Liver (tissue), 9 donors: ENCODE data around the gene SFT2D1. TPM values are rescaled to one million over a fixed set of nuclear protein-coding genes. Genes with fewer than 3 reads are reported as not detected.

ENCODE experiments used
- DNase-seq: peaks from one replicate; pipeline ENCODE4 v3.0.0-alpha.2; 2017; ENCODE audit warnings: low spot score
- H3K27ac ChIP-seq, 2 donors: one replicate each; pipeline ENCODE4 v1.7.0; 2013; ENCODE audit warnings: inconsistent platforms in 2 of 2, low read length in 2 of 2, control low read depth in 1 of 2, low read depth in 1 of 2, mild to moderate bottlenecking in 1 of 2
- H3K27me3 ChIP-seq, 4 donors: one replicate each; pipeline versions ENCODE4 v1.6.1 to v1.7.0; 2013; ENCODE audit warnings: low read length in 3 of 4, inconsistent platforms in 1 of 4, mild to moderate bottlenecking in 1 of 4, moderate library complexity in 1 of 4; ENCODE audit not compliant: control insufficient read depth in 4 of 4, insufficient read depth in 4 of 4
- H3K36me3 ChIP-seq, 4 donors: one replicate each; pipeline versions ENCODE4 v1.6.1 to v1.7.0; 2013; ENCODE audit warnings: low read length in 3 of 4, mild to moderate bottlenecking in 3 of 4, low read depth in 1 of 4, moderate library complexity in 1 of 4; ENCODE audit not compliant: control insufficient read depth in 4 of 4, insufficient read depth in 3 of 4
- H3K4me1 ChIP-seq, 4 donors: one replicate each; pipeline versions ENCODE4 v1.6.1 to v1.7.0; 2013; ENCODE audit warnings: low read length in 3 of 4, mild to moderate bottlenecking in 3 of 4, moderate library complexity in 1 of 4; ENCODE audit not compliant: control insufficient read depth in 4 of 4, insufficient read depth in 4 of 4
- H3K4me3 ChIP-seq, 3 donors: one replicate each; pipeline versions ENCODE4 v1.6.1 to v1.7.0; 2013; ENCODE audit warnings: low read length in 3 of 3, control low read depth in 1 of 3, low read depth in 1 of 3, mild to moderate bottlenecking in 1 of 3
- H3K9ac ChIP-seq, 2 donors: one replicate each; pipeline ENCODE4 v1.7.0; 2013; ENCODE audit warnings: low read length in 2 of 2, mild to moderate bottlenecking in 2 of 2, moderate library complexity in 2 of 2, control low read depth in 1 of 2, low read depth in 1 of 2
- H3K9me3 ChIP-seq, 4 donors: one replicate each; pipeline versions ENCODE4 v1.6.1 to v1.7.0; 2013; ENCODE audit warnings: low read length in 3 of 4; ENCODE audit not compliant: control insufficient read depth in 4 of 4
- ATF3 ChIP-seq: IDR thresholded peaks from 2 replicates; pipeline ENCODE4 v1.6.1; 2016; ENCODE audit warnings: antibody characterized with exemption
- CTCF ChIP-seq: fragments of 150-350 bp; IDR thresholded peaks from 2 replicates; pipeline ENCODE4 v1.5.1; 2017; ENCODE audit warnings: improper control_type of control experiment, low read depth, low read length; ENCODE audit not compliant: missing input control
- EGR1 ChIP-seq, 2 donors: IDR thresholded peaks; 2 replicates each; pipeline ENCODE4 v1.6.1; 2016 to 2018; ENCODE audit warnings: antibody characterized with exemption in 2 of 2, low read depth in 2 of 2
- FOXA1 ChIP-seq: IDR thresholded peaks from 2 replicates; pipeline ENCODE4 v1.6.1; 2016; ENCODE audit warnings: antibody characterized with exemption
- FOXA2 ChIP-seq: IDR thresholded peaks from 2 replicates; pipeline ENCODE4 v1.6.1; 2016; ENCODE audit warnings: antibody characterized with exemption
- GABPA ChIP-seq, 2 donors: IDR thresholded peaks in 1 of 2; conservative IDR thresholded peaks in 1 of 2; 2 replicates each; pipeline ENCODE4 v1.6.1; 2016; ENCODE audit warnings: antibody characterized with exemption in 2 of 2, mild to moderate bottlenecking in 1 of 2, moderate library complexity in 1 of 2
- HNF4A ChIP-seq, 2 donors: conservative IDR thresholded peaks; 2 replicates each; pipeline ENCODE4 v1.6.1; 2016; ENCODE audit warnings: antibody characterized with exemption in 2 of 2, mild to moderate bottlenecking in 2 of 2
- HNF4G ChIP-seq: IDR thresholded peaks from 2 replicates; pipeline ENCODE4 v1.6.1; 2016; ENCODE audit warnings: antibody characterized with exemption
- JUND ChIP-seq, 2 donors: IDR thresholded peaks; 2 replicates each; pipeline ENCODE4 v1.6.1; 2016; ENCODE audit warnings: antibody characterized with exemption in 2 of 2
- NR2F2 ChIP-seq: IDR thresholded peaks from 2 replicates; pipeline ENCODE4 v1.6.1; 2016; ENCODE audit warnings: antibody characterized with exemption
- RAD21 ChIP-seq, 2 donors: IDR thresholded peaks; 2 replicates each; pipeline ENCODE4 v1.6.1; 2016; ENCODE audit warnings: antibody characterized with exemption in 2 of 2, mild to moderate bottlenecking in 2 of 2
- RXRA ChIP-seq, 2 donors: IDR thresholded peaks; 2 replicates each; pipeline ENCODE4 v1.6.1; 2017 to 2018; ENCODE audit warnings: antibody characterized with exemption in 2 of 2, mild to moderate bottlenecking in 1 of 2
- SP1 ChIP-seq: IDR thresholded peaks from 2 replicates; pipeline ENCODE4 v1.6.1; 2018; ENCODE audit warnings: antibody characterized with exemption, mild to moderate bottlenecking
- TAF1 ChIP-seq: conservative IDR thresholded peaks from 2 replicates; pipeline ENCODE4 v1.6.1; 2016; ENCODE audit warnings: antibody characterized with exemption, mild to moderate bottlenecking
- YY1 ChIP-seq: IDR thresholded peaks from 2 replicates; pipeline ENCODE4 v1.6.1; 2016; ENCODE audit warnings: antibody characterized with exemption, mild to moderate bottlenecking
- WGBS: extraction: QIAGEN DNeasy Blood & Tissue Kit; methylation state at CpG from one replicate; pipeline ENCODE4 v1.1.7; 2013; 5-methylcytosine and 5-hydroxymethylcytosine counted together
- polyA plus RNA-seq, 2 donors: library from polyadenylated mRNA; stranded (reverse) in 1 of 2; unstranded in 1 of 2; fragments of 200-250 nt in 1 of 2; fragments of >200 nt in 1 of 2; fragmentation: Nextera tagmentation in 1 of 2; extraction: Ambion mirVana in 1 of 2; gene quantifications; one replicate each; pipeline versions ENCODE4 v1.2.1 to v1.2.3, GENCODE V29; 2013 to 2015
- total RNA-seq, 2 donors: library from RNA; depleted of rRNA; stranded (reverse); fragments of >200 nt; gene quantifications; one replicate each; pipeline ENCODE4 v1.2.3, GENCODE V29; 2014
- TF ChIP-seq, protein P1 (sequence below): IDR thresholded peaks from 2 replicates; pipeline ENCODE4 v1.6.1; 2016; ENCODE audit warnings: antibody characterized with exemption
- donor health status: healthy.
- donor health status: healthy.
- donor health status: healthy.
- donor health status: healthy.
- donor health status: healthy.

SFT2D1 gene
- total and polyA plus RNA-seq, 4 donors: 9.5 to 16.6 (median 15.2) TPM

- H3K9me3 ChIP-seq: no peaks in the 10 kb centered on the region
- H3K4me3 ChIP-seq: no peak overlapping the region
- no peaks in the 10 kb centered on the region for H3K4me1 ChIP-seq
- no peak overlapping the region for H3K27ac ChIP-seq
- no peaks in the 10 kb centered on the region for H3K27me3 ChIP-seq
- H3K9ac ChIP-seq: no peak overlapping the region
- WGBS: 83% methylated on average over 6 of the region's 6 CpGs
- no peaks in the 10 kb centered on the region for H3K36me3 ChIP-seq
- TF ChIP-seq RAD21 (IDR thresholded peaks at IDR 0.05): no peak
- TF ChIP-seq TAF1: no peak
- TF ChIP-seq FOXA1: no peak
- no peak for TF ChIP-seq EGR1 (IDR thresholded peaks at IDR 0.05; ENCODE audit: low read depth in 2 of 2)
- no peak for DNase-seq
These were observed 57.7 kb downstream of the SFT2D1 start for GRCh38 chr6:166284640-166285039.

- TF ChIP-seq GABPA (IDR thresholded peaks at IDR 0.05 in 1 of 2, conservative IDR thresholded peaks at IDR 0.05 in 1 of 2): no peak
- H3K27ac ChIP-seq: no peak overlapping the region
- no peaks in the 10 kb centered on the region for H3K9me3 ChIP-seq
- no peak overlapping the region for H3K9ac ChIP-seq
- no peak overlapping the region for H3K4me3 ChIP-seq
- H3K4me1 ChIP-seq: no peaks in the 10 kb centered on the region
- DNase-seq: no peak
- no peaks in the 10 kb centered on the region for H3K27me3 ChIP-seq
- WGBS: 80% methylated on average over 11 of the region's 11 CpGs
- H3K36me3 ChIP-seq: no peaks in the 10 kb centered on the region
These were observed 59.8 kb downstream of the SFT2D1 start for GRCh38 chr6:166282394-166283032.

DNA sequence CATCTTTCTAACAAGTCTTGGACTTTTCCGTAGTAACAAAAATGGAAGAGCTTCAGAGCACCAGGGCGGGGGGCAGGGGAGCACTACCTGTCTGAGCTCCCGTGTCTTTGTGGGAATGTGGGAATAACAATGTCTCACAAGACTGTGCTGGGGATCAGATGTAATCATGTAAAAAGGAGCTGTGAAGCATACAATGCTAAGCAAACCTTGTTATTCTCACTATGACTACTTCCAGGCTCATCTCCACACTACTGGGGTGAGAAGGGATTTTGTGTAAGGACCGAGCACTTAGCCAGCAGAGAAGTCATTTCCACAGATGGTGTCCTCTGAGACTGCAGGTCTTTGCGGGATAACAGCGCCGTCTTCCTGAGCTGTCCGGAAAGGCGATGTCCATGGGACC lies 61.2 kb downstream of the SFT2D1 start:
- Histone ChIP-seq H3K36me3 (no peaks in the 10 kb centered on the region), H3K27ac (no peak overlapping the region), H3K9me3 (no peaks in the 10 kb centered on the region), H3K4me3 (no peak overlapping the region), H3K9ac (no peak overlapping the region), H3K4me1 (no peaks in the 10 kb centered on the region), H3K27me3 (no peaks in the 10 kb centered on the region)
- TF ChIP-seq SP1: no peak
- TF ChIP-seq, protein P1, sequence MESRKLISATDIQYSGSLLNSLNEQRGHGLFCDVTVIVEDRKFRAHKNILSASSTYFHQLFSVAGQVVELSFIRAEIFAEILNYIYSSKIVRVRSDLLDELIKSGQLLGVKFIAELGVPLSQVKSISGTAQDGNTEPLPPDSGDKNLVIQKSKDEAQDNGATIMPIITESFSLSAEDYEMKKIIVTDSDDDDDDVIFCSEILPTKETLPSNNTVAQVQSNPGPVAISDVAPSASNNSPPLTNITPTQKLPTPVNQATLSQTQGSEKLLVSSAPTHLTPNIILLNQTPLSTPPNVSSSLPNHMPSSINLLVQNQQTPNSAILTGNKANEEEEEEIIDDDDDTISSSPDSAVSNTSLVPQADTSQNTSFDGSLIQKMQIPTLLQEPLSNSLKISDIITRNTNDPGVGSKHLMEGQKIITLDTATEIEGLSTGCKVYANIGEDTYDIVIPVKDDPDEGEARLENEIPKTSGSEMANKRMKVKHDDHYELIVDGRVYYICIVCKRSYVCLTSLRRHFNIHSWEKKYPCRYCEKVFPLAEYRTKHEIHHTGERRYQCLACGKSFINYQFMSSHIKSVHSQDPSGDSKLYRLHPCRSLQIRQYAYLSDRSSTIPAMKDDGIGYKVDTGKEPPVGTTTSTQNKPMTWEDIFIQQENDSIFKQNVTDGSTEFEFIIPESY: no peak
- no peak for TF ChIP-seq TAF1
- TF ChIP-seq HNF4G: no peak
- TF ChIP-seq HNF4A (conservative IDR thresholded peaks at IDR 0.05): no peak
- TF ChIP-seq RXRA (IDR thresholded peaks at IDR 0.05): no peak
- no peak for TF ChIP-seq FOXA2
- no peak for TF ChIP-seq FOXA1
- TF ChIP-seq CTCF: no peak
- no peak for TF ChIP-seq NR2F2
- TF ChIP-seq JUND (IDR thresholded peaks at IDR 0.05): no peak
- TF ChIP-seq RAD21 (IDR thresholded peaks at IDR 0.05): no peak
- TF ChIP-seq GABPA (IDR thresholded peaks at IDR 0.05 in 1 of 2, conservative IDR thresholded peaks at IDR 0.05 in 1 of 2): no peak
- no peak for TF ChIP-seq YY1
- TF ChIP-seq EGR1 (IDR thresholded peaks at IDR 0.05; ENCODE audit: low read depth in 2 of 2): no peak
- no peak for TF ChIP-seq ATF3
- no peak for DNase-seq
- WGBS: 95% methylated on average over 9 of the region's 9 CpGs
